Measurements from ENCODE around the gene TBC1D2B.

Gene TBC1D2B

GRCh38 chr15:78090422-78091063 lies 13.0 kb upstream of the TBC1D2B start:
- no peak for DNase-seq (ENCODE audit: low spot score)
- TF ChIP-seq CTCF (conservative IDR thresholded peaks at IDR 0.05; ENCODE audit: low read depth), result no peak
- ChIA-PET CTCF (interaction anchor here (0.5 to 1.3 kb wide), 3 partner anchors 18 to 126 kb away, joined by 3 to 4 read pairs (median 3); no protein-coding TSS in a partner anchor), POLR2A (ENCODE audit: low non-redundant PET) (no interaction called here)
- no peak overlapping the region for H3K27ac ChIP-seq

GRCh38 chr15:78088773-78089080 lies 11.2 kb upstream of the TBC1D2B start:
- ChIA-PET CTCF (interaction anchor here (0.7 kb wide), 1 partner anchor 65 kb away, joined by 3 read pairs; no protein-coding TSS in a partner anchor), POLR2A (ENCODE audit: low non-redundant PET) (no interaction called here)
- no peak for DNase-seq (ENCODE audit: low spot score)
- TF ChIP-seq CTCF (conservative IDR thresholded peaks at IDR 0.05; ENCODE audit: low read depth), result no peak
- no peak overlapping the region for H3K27ac ChIP-seq

GRCh38 chr15:78087951-78088772 lies 10.7 kb upstream of the TBC1D2B start:
- POLR2A ChIA-PET (ENCODE audit: low non-redundant PET), result no interaction called here
- H3K27ac ChIP-seq, result no peak overlapping the region
- no peak for DNase-seq (ENCODE audit: low spot score)
- CTCF ChIA-PET, result interaction anchor here (0.7 kb wide), 1 partner anchor 65 kb away, joined by 3 read pairs; no protein-coding TSS in a partner anchor
- TF ChIP-seq CTCF (conservative IDR thresholded peaks at IDR 0.05; ENCODE audit: low read depth), result no peak

GRCh38 chr15:78085928-78086327 lies 8.4 kb upstream of the TBC1D2B start:
- POLR2A ChIA-PET (ENCODE audit: low non-redundant PET), result no interaction called here
- CTCF ChIA-PET, result interaction anchor here (0.7 kb wide), 1 partner anchor 1789 kb away, joined by 3 read pairs; no protein-coding TSS in a partner anchor

GRCh38 chr15:78084449-78084750 lies 6.9 kb upstream of the TBC1D2B start:
- no peak overlapping the region for H3K27ac ChIP-seq
- DNase-seq (ENCODE audit: low spot score), result no peak
- ChIA-PET POLR2A (ENCODE audit: low non-redundant PET) (no interaction called here), CTCF (no interaction called here)
- no peak for TF ChIP-seq CTCF (conservative IDR thresholded peaks at IDR 0.05; ENCODE audit: low read depth)

More at GRCh38 chr15:78085928-78086327, 8.4 kb upstream of the TBC1D2B start:
- peak overlapping the region; percentile 59 for H3K27ac ChIP-seq
- DNase-seq (ENCODE audit: low spot score), result no peak
- no peak for TF ChIP-seq CTCF (conservative IDR thresholded peaks at IDR 0.05; ENCODE audit: low read depth)

GRCh38 chr15:78083687-78084448 lies 6.4 kb upstream of the TBC1D2B start:
- POLR2A ChIA-PET (ENCODE audit: low non-redundant PET), result no interaction called here
- TF ChIP-seq CTCF (conservative IDR thresholded peaks at IDR 0.05; ENCODE audit: low read depth), result no peak

More at GRCh38 chr15:78083687-78084448, 6.4 kb upstream of the TBC1D2B start:
- CTCF ChIA-PET, result interaction anchor here (0.6 to 1.0 kb wide), 2 partner anchors 18 to 25 kb away, joined by 3 to 4 read pairs; no protein-coding TSS in a partner anchor
- no peak for DNase-seq (ENCODE audit: low spot score)
- H3K27ac ChIP-seq, result no peak overlapping the region

Data from RWPE1 (cell line).